Activated T-cell treated with anti-CD3 and anti-CD28 coated beads for 4 hours (primary cell): ENCODE results near the gene ZNF674.

Source experiments
- DNase-seq: peaks from one replicate; pipeline ENCODE4 v3.0.0-alpha.2; 2020

The ZNF674 gene

DNA sequence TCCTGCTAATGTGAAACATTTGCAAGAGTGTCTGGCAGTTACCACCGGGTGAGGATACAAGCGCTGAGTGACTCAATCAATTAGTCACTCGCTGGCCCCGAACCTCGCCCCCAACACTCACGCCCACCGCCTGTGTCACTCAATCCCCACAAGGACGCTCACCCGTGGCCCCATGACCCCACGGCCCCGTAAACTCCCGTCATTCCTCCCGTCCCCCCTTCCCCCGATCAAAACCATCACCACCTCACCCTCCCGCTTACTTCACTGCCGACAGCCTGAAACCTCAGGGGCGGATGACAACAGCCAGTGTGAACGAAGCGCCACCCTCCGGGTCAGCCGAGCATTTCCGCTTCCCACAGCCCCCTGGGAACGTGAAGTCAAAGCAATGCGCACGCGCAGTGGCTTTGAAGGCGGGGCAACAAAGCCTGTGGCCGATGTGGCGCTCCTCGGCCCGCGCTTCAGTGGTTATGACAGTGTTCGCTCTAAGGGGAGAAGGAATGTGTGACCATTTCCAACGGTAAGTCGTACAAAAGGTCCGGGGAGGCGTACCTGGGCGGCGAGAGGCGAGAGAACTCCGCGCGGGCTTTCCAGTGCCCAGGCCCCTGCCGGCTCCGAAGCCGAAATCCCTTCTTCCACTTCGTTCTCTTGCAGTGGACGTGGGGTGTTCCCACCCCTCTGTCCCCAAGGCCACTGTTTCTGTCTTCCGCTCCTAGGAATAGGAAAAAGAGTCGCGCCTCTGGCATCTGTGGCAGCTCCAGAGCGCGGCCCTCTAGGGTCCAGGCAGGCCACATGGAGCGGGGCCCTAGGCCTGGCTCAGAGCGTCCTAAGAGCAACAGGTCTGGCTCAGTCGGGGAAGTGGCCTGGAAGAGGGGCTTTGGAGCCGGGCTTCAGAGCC, at the start of gene ZNF674:
ZNF674 (minus strand) TSS at position 311 of the 895 bp plus-strand sequence. CDS start 3,334 bp downstream, outside the sequence.
- peak; percentile 89 for DNase-seq

GRCh38 chrX:46589977-46590723, 44.9 kb upstream of the ZNF674 start:
- no peak for DNase-seq

DNA sequence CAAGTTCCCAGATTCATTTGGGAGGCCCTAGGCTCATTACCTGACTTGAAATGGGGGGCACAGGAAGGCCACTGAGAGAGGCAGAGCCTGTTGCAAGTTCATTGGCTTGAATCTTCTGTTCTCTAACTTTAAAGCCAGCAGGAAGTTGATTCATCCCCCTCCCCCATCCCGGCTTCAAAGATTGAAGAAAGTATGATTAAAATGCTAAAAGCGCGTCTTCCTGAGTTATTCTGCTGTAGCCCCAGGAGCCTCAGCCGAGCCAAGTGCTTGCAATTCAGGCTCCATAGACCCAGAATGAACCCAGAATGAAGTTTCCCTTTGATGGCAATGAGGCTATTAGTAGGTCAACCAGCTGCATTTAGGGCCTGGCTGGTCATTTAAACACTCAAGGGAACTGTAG, 43.0 kb upstream of the ZNF674 start:
- DNase-seq, result peak; percentile 43

DNA sequence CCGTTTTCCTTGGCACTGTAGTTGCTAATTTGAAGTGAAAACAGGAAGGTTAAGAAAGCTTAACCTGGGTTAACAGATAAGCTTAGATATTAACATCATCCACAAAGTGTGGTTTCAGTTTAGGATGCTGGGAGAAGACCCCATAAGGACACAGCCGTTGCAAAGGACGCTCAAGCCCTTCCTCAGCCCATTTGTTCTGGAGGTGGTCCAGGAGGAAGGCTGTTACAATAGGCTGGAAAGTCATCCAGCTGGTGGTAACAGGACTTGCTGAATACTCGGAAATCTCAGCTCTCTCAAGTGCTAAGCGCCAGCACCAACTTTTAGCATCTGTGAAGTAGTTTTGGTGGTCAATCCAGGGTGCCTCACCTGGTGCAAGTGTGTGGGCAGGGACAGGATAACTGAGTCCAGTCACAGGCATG, 42.5 kb upstream of the ZNF674 start:
- no peak for DNase-seq

DNA sequence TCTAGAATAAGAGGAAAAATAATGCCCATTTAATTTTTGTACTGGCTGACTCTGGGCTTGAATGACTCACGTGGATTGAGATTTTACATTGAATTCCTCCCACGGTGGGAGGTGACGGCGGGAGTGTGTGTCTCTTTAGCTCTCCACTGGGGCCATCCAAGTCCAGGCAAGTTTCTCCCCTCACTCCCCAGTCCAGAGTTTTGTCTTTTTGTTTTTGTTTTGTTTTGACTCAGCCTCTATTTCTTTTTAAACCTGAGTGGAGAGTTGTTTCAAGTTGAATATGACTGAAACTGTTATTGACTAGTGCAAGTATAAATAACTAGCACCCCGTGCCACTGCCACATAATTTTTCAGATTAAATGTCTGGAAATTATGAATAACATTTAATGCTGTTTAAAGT, 41.9 kb upstream of the ZNF674 start:
- no peak for DNase-seq

- DNase-seq, result no peak
Measured at GRCh38 chrX:46584736-46585135, 39.5 kb upstream of the ZNF674 start.

DNA sequence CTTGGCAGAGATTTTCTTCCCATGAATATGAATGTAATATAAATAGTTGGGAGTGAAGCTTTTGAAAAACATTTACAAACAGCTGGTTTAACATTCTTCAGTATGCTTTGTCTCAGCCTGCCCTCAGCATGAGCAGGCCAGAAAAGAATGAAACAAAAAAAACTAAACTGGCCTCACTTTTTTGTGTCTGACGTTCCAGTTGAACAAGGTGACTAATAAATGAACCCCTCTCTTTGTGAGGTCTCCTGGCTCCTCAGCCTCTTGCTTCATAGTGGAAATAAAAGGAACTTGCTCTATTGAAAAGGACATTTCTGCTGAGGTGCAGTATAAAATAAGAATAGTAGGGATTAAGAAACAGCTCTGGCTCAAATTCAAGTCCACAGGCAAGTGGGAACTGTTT, 37.7 kb upstream of the ZNF674 start:
- no peak for DNase-seq

DNA sequence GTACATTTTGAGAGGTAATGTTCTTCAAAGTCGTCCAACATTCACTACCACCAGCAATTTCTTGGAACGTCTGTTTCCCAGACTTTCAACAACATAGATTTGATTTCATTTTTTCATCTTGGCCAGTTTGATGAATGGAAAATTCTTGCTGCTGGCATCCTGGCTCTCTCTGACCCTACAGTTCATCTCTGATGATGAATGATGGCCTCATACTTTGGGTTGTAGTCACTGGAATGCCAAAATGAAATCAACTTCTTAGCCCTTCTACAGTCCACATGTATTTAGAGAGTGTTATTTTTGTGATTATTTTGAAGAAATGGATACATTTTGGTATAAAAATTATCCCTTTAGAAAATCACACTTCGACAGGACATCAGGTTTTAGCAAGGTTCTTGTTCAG, 37.1 kb upstream of the ZNF674 start:
- DNase-seq, result no peak

DNA sequence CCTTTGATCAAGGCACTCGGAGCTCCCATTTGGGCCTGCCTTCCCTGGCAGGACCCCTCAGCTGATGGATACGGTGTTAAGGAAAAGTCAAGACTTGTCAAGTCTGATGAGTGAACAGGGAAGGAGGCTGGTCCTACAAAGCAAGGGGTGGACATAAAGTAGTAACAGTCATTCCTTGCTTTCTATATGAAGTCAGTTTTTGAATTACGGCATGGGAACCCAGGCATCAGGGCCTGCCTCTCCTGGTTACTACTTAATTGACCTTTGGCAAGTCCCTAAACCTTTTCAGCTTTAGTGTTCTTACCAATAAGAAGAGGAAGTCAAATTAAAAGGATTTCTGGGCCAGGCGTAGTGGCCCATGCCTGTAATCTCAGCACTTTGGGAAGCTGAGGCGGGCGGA, 35.4 kb upstream of the ZNF674 start:
- DNase-seq, result no peak

DNA sequence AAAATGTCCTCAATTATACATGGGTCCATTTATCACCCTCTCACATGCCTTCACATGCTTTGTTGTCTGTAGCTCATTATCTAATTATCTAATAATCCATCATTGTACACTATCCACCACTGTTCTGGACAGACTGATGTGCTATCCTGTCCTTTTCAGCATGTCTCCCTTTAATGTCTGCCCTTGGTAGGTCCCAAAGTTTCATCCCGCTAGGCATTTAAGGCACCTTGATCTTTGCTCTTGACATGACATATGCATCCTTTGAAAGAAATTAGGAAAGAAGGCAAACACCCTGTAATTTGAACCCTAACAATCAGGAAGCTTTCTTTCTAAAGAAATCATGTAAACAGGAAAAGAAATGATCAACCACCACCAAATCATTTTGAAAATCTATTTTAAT, 34.0 kb upstream of the ZNF674 start:
- no peak for DNase-seq

DNA sequence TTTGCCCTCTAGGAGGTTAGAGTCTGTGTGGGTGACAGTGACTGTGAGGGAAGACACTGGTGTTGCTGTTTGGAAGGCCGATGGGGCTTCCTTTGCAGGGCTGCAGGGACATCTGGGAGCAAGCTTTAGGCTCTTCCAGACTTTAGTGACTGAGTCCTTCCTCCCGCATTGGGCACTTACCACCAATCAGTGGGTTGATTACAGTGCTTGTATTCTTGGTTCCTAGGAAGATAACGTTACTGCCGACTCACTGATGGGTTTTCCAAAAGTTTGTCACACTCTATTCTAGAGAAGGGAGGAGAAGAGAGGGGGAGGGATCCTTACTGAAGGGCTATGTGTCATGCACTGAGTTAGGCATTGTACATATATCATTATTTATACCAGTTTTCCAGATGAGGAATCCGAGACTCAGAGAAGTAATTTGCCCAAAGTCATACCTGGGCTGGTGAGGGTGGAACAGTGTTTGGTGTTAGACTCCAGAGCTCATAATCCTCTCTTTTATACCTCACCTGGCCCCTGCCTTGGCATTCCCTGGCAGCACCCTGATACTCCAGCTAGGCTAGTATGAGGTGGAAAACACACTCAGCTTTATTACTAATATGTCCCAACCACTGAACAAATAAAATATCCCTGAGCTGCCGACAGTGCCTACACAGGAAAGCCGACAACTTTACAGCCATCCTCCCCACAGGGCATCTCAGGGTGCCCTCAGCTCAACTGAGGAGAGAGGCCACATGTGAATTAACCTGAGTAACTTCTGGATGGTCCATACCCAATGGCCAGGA, 32.2 kb upstream of the ZNF674 start:
- no peak for DNase-seq

DNA sequence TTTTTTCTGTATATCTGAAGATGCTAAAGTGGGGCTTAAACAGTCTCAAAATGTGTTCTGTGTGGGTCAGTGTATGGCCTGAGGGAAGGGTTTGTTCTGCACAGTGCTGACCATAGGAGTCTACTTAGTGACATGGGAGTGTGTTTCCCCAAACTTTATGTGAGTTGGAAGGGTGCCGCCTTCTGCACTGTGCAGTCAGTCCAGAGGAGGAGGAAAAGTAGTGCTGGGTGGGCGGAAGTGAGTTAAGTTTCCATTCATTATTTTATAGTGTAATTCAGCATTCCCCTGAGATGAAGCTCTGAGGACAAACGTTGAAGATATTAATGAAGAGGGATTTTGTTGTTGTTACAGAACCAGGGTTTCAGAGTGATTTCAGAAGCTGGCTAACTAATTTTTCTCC, 31.2 kb upstream of the ZNF674 start:
- no peak for DNase-seq

GRCh38 chrX:46575991-46576392, 30.8 kb upstream of the ZNF674 start:
- no peak for DNase-seq

GRCh38 chrX:46575586-46575985, 30.4 kb upstream of the ZNF674 start:
- DNase-seq, result no peak

GRCh38 chrX:46574774-46575381, 29.7 kb upstream of the ZNF674 start:
- no peak for DNase-seq

DNA sequence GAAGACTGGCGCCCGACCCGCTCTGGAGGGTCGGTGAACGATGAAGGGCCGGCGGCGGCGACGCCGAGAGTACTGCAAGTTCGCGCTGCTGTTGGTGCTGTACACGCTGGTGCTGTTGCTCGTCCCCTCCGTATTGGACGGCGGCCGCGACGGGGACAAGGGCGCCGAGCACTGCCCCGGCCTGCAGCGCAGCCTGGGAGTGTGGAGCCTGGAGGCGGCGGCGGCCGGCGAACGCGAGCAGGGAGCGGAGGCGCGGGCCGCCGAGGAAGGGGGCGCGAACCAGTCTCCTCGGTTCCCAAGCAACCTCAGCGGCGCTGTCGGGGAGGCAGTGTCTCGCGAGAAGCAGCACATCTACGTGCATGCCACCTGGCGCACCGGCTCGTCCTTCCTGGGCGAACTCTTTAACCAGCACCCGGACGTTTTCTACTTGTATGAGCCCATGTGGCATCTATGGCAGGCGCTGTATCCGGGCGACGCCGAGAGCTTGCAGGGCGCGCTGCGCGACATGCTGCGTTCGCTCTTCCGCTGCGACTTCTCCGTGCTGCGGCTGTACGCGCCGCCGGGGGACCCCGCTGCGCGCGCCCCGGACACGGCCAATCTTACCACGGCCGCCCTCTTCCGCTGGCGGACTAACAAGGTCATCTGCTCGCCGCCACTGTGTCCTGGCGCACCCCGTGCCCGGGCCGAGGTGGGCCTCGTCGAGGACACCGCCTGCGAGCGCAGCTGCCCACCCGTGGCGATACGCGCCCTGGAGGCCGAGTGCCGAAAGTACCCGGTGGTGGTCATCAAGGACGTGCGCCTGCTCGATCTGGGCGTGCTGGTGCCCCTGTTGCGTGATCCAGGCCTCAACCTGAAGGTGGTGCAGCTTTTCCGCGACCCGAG, 28.9 kb upstream of the ZNF674 start:
- DNase-seq, result peak; percentile 30

- DNase-seq, result peak; percentile 40
Measured at GRCh38 chrX:46573331-46573891, 28.2 kb upstream of the ZNF674 start, which contains the start of gene CHST7. Gene CHST7, plus strand, starts transcription at chrX:46573765. Its CDS starts 167 bp downstream, at chrX:46573932.

DNA sequence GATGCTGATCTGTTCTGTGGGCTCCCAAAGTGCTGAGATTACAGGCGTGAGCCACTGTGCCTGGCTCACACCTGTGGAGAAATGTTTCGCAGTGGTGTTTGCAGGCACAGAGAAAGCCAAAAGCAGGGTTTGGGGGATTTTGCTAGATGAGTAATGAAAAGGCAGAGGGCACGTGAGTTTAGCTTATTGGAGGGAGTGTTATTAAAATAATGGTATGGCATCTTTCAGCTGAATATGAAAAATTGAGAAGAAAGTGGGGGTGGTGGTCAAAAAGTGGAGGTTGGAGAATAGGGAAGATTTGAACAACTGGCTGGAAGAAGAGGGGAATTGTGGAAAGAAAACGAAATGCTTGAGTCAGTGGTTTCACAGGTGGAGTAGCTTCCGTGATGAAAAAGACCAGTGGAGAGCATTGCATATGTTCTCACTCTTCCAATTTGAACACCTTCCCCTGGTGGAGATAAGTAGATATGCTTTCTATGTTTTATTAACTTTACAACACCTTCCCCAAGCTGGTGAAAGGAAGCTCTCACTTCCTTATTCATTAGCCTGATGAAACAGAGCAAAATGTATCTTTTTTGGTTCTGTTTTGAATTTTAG, 27.2 kb upstream of the ZNF674 start:
- no peak for DNase-seq

- no peak for DNase-seq
Measured at GRCh38 chrX:46571423-46572339, 26.5 kb upstream of the ZNF674 start.

DNA sequence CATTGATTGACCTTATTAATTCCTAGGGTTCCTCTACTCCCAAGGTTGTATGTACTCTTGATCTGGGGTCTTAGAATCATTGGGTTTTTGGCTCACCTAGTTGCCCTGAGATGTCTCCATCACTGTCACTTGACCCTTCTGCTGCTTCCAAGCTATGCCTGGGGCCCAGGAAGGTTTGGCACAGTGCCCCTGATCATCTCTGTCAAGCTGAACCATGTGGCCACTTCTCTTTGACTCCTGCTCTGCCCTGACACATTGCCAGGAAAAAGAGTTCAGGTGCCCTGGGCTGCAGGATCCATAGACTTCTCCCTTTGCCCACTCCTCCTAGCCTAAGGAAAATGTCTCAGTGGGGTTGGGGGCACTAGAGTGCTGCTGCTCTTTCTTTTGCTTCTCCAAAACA, 24.4 kb upstream of the ZNF674 start:
- DNase-seq, result no peak
